ENCODE results near the gene SBNO2.

SBNO2 gene

DNA sequence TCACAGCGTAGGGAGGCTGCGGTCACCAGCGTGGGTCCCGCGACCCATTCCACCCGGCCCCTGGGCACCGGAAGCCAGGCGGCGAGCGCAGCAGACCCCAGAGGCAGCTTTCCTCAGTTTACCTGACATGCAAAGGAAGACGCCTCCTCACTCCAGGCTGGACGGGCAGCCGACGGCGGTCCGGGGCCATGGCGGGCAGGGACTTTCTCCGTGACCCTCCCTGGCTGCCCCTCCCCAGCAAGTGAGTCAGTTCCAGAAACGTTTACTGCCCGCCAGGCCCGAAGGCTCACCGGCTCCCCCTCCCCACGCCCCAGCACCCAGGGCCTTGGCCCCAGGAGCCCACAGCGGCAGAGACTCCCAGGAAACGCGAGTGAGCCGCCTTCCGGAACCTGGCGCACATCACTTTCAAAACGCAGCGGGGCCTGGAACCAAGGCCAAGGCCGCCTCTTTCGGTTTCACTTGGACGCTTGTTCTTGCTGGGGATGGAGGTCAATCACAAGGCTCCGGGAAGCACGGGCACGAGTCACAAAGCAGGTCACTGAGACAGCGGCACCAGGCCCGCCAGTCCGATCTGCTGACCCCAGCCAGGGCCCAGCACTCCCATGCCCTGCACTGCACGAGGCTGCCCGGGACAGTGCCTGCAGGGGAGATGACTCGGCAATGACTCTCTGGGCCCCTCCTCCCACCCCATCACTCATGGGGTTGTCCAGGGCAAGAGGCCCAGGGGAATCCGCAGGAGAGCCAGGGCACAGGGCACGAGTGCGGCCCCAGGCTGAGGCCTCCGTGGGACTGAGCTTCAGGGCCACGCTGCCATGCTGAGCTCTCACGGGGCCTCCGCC is 5.3 kb downstream of the SBNO2 start:
- no peak for DNase-seq

DNA sequence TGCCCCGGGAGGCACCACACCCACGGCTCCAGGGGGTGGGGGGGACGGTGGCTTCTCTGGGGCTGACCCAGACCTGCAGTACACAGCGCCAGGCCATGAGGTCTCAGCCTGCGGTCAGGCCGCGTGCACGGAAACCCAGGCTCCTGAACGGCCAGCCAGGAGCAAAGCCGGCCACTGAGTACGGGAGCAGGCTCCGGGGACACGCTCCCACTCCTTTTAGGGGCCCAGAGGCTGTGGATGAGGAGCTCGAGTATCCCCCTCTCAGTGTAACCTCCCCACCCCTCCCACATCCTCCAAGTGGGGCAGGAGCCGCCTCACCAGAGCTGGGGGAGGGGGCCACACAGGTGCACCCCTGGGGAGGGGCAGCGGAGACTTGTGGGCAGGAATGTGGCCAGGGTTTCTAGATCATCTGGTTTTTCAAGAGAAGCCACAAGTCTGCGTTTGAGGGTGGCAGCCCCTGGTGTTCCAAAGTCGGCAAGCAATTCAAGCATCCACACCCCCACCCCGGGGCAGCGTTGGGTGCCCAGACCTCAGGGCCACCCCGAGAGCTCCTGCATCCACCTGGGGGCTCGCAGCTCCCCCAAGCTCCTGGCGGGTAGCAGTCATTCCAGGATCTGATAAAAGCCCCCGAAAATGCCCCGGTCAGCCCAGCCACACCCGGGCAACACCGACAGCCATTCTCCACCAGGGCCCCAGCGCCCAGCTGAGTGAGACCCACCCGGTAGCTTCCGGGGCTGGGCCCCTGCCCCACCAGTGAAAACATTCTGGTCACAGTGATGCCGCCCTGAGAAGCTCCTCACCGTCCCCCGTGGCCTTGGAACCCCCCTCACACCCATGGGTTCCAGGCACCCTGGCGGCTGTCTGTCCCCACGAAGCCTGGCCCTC is 6.1 kb downstream of the SBNO2 start:
- DNase-seq = no peak

- no peak for DNase-seq
Observed at GRCh38 chr19:1166872-1167573, 7.0 kb downstream of the SBNO2 start.

DNA sequence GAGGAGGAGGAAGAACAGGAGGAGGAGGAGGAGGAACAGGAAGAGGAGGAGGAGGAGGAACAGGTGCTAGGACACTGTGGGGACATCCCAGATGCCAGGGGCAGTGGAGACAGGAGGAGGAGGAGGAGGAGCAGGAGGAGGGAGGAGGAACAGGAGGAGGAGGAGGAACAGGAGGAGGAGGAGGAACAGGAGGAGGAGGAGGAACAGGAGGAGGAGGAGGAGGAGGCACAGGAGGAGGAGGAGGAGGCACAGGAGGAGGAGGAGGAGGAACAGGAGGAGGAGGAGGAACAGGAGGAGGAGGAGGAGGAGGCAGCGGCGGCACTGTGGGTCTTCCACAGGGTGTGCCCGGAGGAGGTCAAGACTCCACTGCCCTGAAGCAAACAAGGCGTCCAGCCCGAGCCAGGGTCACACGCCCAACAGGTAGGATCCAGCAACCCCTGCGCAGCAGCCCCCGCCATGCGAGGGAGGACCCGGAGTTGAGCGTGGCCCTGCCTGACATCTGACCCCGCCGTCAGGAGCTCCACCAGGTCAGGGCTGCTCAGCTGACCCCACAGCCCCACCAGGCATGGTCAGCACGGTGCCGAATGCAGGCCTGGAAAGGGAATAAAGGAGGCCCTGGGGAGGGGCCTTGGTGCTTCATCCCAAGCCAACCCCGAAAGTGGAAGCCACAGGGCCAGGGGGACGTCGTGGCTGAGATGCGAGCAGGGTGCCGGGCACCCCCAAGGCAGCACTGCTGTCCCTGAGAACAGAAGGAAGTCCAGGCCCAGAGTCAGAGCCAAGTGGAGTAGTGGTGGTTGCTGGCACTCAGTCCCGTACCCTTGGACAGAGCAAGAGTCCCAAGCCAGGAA is 9.2 kb downstream of the SBNO2 start:
- no peak for DNase-seq

DNA sequence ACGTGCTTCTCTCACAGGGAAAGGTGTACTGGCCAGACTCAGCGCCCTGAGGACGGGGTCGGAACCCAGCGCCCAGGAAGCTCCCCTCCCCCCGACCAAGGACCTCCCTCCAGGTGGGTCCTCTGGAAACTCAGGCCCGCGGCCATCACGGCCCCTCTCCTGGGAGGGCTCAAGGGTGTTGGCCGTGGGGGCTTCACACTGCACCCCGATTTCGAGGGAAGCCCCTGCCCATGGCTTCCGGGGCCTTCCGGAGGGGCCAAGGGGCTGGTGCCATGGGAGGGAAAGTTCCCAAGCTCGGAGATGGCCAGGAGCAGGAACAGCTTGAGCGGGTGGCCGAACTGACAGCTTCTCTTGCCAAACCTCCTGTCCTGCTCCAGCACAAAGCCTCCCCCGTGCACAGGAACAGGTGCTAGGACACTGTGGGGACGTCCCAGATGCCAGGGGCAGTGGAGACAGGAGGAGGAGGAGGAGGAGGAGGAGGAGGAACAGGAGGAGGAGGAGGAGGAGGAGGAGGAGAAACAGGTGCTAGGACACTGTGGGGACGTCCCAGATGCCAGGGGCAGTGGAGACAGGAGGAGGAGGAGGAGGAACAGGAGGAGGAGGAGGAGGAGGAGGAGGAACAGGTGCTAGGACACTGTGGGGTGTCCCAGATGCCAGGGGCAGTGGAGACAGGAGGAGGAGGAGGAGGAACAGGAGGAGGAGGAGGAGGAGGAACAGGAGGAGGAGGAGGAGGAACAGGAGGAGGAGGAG is 10.0 kb downstream of the SBNO2 start:
- no peak for DNase-seq

- no peak for DNase-seq
Observed at GRCh38 chr19:1163283-1163933, 10.7 kb downstream of the SBNO2 start.

GRCh38 chr19:1162404-1163282 is 11.4 kb downstream of the SBNO2 start:
- DNase-seq = no peak

DNA sequence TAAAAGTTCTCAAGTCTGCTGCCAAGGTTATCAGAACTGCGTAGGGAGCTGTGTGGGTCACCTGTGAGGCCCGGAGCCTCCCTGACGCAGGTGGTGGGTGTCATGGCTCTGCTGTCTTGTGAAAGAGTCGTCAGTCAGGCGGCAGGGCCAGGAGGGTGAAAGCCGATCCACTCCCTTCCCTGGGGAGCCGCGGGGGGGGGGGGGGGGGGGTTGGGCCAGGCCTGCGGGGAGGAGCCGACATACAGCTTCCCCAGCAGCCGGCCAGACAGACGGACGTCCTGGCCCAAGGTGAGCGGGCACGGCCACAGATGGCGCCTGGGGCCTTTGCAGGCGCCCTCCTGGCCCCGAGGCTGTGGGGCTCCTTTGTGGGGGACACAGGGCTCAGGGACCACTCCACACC is 12.4 kb downstream of the SBNO2 start:
- DNase-seq = no peak

DNA sequence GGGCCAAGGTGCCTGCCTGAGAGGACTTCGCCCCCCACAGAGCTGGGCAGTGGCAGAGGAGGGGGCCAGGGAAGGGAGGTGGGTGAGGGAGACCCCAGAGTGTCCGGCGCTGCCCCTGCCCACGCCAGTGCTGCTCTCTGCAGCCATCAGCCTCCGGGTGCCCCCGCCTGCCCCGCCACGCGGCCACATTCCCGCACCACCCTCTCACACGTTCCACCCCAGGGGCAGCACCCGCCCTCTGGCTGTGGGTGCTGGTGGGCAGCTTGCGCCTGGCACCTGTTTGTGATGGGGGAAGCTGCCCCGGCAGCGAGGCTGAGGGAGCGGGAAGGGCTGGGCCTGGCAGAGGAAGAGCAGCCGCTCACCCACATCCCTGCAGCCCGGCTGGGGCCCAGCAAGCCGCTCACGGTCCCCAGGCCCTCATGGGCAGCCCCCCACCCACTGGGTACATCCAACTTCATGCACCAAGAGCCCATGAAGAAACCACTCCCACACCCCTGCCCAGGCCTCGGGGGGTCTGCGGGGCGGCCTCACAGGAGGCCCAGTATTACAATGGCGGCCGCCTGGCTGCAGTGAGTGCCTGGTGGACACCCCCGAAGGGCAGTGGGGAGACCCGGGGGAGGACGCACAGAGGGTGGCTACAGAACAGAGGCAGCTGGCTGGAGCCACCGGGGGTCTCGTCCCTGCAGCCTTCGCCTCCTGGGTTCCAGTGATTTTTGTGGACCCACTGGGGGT is 14.0 kb downstream of the SBNO2 start:
- DNase-seq = no peak

GRCh38 chr19:1158885-1159448 is 15.1 kb downstream of the SBNO2 start:
- no peak for DNase-seq

DNA sequence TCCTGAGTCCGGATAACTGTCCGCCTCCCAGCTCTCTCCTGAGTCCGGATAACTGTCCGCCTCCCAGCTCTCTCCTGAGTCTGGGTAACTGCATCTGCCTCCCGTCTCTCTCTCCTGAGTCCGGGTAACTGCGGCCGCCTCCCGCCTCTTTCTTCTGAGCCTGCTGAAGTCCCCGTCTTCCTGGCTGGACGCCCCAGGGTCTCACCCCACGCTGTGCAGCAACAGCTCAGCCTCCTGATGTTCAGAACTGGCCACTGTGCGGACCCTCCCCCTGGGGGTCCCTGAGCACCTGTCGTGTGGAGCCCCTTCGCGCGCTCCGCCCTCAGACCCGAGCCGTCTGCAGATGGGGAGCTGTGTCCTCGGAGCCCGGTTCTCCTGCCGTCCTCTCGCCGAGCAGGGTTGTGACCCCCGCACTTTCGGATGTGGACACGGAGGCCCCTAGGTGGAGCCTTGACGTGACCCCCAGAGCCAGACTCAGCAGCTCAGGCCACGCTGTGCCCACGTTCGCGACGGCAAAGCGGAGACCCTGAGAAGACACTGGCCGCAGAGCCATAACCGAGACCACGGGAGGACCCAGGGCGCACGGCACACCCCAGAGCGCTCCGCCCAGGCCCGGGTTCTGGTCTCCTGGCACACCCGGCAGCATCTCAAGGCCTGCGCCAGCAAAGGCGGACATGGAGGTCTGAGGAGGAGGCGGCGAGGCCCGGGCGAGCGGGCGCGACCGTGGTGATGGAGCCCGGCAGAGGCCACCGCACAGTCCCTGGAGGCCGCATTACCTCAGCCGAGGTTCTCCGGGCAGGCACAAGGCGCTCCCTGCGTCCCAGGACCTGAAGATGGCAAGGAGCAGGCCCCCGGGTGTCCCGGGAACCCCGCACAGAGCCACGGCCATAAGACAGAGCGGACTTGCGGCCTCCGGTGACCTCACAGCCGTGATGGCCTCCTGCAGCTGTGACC is 15.9 kb downstream of the SBNO2 start:
- DNase-seq = no peak

DNA sequence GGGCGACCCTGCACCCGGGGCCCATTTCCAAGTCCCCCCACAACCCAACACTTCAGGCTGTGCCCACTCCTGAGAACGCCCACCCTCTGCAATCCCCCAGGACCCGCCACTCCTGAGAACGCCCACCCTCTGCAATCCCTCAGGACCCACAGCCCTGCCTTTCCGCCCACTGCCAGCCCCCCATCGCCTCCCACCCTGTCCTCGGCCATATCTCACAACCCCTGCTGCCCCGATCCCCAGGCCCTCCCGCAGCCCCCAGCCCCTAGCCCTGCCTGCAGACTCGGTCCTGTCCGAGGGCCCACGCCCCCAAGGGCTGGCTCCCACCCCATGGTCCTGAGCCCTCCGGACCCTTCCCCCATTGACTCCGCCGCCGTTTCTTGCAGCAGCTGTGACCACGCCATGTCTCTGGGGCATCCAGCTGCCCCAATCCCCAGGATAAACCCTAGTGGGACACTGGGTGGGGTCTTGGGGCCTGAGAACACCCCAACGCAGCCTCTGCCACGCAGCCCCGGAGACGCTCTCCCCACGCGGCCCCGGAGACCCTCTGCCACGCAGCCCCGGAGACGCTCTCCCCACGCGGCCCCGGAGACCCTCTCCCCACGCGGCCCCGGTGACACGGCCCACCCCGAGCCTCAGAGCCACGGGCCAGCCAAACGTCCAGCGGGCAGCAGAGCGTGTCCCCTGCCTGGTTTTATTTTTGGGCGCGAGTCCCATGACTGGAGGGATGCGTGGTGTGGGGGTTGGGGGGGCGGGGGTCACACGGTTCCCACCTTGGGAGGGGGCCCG is 17.0 kb downstream of the SBNO2 start:
- DNase-seq = no peak

DNA sequence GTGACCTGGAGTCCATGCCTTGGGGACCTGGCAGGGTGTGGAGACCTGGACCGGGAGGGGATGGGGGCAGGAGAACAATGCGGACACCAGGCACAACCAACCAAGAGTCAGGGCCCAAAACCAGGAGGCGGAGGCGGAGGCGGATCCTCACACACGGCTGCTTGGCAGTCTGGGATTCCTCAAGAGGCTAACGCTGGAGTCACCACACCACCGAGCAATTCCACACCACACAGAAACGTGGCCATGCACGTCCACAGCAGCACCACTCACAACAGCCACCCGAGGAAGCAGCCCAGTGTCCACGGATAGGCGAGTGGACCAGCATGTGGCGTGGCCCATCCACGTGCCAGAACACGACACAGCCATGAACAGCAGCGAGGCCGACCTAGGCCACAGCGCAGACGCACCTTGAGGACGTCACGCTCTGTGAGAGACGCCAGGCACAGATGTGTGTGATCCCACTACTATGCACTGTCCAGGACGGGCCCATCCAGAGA is 17.7 kb downstream of the SBNO2 start:
- no peak for DNase-seq

DNA sequence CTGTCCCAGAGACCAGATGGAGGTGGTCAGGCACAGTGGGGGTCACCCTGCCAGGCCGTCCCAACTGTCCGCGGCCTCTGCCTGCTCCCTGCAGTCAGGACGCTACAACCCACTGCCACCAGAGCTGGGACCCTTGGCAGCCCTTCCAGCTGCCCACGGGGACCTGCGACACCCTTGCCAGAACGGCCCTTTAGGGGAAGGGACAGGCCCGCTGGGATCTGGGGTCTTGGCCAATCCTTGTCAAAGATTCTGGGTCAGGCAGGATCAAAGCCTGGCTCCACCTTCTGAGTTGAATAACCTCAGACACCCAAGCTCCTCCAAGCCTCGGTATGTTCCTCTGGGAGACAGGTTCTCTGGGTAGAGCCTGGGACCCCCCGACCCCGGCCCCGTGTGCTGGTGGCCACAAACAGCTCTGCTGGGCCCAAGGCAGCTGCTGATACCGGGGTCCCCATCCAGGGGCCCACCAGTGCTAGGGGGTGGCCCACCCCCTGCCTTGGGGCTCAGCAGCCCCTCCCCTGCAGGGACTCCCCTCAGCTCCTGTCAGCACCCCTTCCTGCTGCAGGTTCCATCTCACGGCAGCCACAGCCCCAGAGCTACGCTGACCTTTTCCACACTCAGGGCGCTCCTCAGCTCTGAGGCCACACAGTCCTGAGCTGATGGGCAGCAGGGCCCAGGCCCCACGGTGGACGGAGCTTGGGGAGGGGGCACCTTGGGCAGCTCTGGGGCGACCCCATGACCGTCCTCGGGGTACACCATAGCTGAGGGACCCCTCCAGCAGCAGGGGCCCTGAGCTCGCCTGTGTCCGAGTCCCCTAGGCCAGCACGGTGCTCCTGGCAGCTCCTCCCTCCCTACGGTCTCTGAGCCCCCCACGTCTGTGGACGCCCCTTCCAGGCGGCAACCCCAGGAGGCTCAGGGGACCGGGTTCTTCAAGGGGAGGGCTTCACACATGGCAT is 18.4 kb downstream of the SBNO2 start:
- DNase-seq = no peak

DNA sequence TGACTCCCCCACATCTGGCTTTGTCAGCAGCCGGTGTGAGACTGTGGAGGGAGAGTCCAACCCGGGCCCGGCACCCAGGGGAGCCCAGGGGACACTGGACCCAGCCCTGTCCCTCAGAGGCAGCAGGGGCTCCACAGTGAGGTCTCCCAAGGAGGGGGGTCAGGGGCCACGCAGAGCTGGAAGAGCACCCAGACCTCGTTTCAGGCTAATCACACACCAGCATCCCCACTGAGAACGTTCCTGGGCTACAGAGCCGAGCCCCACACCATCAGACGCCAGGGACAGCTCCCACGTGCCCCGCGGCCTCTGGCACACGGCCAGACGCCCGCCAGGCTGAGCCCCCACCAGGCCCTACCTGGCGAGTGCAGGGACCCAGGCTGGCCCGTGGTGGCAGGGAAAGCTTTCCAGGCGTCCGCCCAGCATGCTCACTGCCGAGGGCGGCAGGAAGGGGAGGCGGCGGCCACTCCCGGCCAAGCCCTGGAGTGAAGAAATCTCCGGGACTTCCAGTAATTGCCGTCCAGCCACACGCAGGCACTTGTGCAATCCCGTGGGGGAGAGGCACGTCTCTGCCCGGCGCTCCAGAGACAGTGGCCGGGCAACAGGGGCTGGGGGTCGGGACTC is 19.2 kb downstream of the SBNO2 start:
- DNase-seq = no peak
